COLO668 (cell line): ENCODE results near the gene PPP3CA.
"Not testable (repeated sequence)": the region's sequence is repeated elsewhere in the genome, so short reads cannot be mapped to it uniquely, and the experiment has no call there.

Experiments
- DNase-seq: peaks from one replicate; lab custom pipeline; 2025; ENCODE audit not compliant: unreplicated experiment; lab: John Stamatoyannopoulos, UW

The PPP3CA gene

GRCh38 chr4:101258883-101259282 is 88.4 kb downstream of the PPP3CA start:
- DNase-seq = no peak

DNA sequence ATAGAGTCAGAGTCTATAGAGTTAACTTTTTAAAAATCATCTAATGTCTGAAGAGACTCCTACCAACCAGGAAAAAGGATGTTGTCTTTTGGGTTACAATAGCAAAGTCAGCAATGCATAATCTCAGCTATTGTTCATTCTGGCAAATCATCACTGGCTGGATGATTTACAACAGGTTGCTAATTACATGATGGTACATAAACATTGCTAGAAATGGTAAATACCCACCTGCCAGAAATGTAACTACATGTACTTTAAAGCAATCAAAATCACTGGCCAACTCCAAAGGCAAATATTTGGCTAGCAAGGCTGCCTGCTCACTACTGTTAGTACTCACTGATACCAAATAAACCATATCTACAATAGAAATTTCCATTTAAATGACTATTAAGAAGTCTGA is 91.1 kb downstream of the PPP3CA start:
- peak; percentile 49 for DNase-seq

DNA sequence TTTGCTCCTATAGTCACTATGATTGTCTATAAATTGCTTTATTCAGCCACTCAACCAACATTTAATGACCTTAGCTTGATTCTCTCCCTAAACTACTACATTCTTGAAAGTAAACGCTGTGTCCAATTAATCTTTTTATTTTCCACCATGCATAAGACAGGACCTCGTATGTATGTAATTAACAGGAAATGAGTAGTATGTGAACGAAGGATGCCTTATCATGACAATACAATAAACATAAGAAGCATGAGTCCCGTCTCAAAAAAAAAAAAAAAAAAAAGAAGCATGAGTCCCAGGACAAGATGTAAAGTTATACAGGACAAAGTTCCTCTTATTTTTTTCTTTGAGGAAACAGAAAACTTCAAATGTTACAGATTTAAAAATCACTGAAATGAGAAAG is 92.5 kb downstream of the PPP3CA start:
- no peak for DNase-seq

DNA sequence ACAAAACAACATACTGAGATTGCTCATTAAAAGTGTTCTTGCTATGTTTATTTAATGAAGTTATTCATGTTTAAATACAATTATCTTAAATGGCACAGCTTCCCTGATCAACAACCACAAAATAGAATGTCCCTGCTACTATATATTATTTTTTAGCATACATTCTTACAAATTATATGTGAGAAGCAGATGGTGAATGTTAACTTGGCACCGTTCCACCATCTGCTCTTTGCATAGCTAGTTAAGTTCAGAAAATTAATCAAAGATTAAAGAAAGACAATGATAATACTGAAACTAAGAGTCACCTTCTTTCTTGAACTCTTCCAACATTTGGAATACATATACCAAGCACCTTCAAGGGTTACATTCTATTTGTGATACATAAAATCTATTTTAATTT is 94.2 kb downstream of the PPP3CA start:
- DNase-seq = peak; percentile 4

- no peak for DNase-seq
These were observed 94.6 kb downstream of the PPP3CA start for GRCh38 chr4:101252721-101253120.

DNA sequence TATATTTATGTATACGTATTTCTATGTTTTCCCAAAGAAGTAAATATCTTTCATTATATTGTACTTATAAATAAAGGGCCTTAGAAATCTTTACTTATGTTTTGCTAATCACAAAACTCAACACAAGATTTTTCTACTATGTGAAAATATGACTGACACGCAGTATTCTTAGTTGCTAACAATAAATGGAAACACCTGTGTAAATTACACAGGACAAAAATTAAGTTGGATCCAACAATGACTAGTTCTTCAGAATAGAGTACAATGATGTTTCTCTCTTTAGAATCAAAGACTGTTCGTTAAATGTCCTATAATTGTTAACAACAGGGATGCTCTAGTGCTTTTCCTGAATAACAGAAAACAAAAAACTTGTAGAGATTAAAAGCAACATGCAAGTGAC is 96.1 kb downstream of the PPP3CA start:
- no peak for DNase-seq

GRCh38 chr4:101244349-101244748 is 103.0 kb downstream of the PPP3CA start:
- no peak for DNase-seq

- no peak for DNase-seq
These were observed 104.9 kb downstream of the PPP3CA start for GRCh38 chr4:101242441-101242840.

DNA sequence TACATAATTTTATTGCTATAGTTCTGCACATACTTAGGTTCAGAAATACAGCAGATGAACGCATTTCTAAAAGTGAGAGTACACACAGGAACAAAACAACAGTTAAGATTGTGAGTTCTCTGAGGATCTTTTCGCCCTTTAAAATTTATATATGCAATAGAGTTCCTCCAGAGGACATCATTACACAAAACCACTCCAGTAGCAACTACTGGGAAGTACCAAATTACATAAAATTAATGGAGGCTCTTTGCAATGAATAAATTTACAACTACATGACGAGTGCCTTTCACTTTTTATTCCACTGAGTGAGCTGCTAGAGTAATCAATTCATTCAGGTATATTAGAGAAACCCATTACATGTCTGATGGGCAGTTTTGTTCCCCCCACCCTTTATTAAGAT is 107.2 kb downstream of the PPP3CA start:
- no peak for DNase-seq

- DNase-seq = no peak
These were observed 107.7 kb downstream of the PPP3CA start for GRCh38 chr4:101239665-101240064.

- DNase-seq = no peak
These were observed 108.6 kb downstream of the PPP3CA start for GRCh38 chr4:101238706-101239105.

DNA sequence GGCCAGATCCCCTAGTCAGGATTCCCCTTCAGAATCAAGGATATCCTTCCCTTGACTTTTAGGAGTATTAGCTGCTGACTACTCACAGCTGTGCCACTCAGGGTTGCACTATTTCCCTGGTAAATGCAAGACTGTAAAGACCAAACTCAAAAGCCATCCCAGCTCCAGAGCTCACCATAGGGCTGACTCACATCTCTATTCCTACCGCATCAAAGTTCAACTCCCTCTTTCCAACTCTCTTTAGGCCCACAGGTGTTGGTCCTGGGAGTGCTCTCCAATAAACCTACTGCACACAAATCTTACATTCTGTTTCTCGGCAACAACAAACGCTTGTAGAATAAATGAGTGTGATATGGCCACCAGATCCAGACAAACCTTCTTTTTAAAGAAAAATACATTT is 109.6 kb downstream of the PPP3CA start:
- no peak for DNase-seq

- no peak for DNase-seq
These were observed 111.2 kb downstream of the PPP3CA start for GRCh38 chr4:101236097-101236496.

DNA sequence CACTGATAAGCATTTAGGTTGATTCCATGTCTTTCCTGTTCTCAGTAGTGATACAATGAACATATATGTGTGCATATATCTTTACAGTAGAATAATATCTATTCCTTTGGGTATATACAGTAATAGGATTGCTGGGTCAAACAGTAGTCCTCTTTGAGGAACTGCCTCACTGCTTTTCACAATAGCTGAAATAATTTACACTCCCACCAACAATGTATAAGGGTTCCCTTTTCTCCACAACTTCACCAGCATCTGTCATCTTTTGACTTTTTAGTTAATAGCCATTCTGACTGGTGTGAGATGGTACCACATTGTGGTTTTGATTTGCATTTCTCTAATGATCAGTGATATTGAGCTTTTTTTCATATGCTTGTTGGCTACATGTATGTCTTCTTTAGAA is 113.2 kb downstream of the PPP3CA start:
- not testable (repeated sequence) for DNase-seq

GRCh38 chr4:101232074-101232776 is 115.1 kb downstream of the PPP3CA start:
- DNase-seq = no peak

DNA sequence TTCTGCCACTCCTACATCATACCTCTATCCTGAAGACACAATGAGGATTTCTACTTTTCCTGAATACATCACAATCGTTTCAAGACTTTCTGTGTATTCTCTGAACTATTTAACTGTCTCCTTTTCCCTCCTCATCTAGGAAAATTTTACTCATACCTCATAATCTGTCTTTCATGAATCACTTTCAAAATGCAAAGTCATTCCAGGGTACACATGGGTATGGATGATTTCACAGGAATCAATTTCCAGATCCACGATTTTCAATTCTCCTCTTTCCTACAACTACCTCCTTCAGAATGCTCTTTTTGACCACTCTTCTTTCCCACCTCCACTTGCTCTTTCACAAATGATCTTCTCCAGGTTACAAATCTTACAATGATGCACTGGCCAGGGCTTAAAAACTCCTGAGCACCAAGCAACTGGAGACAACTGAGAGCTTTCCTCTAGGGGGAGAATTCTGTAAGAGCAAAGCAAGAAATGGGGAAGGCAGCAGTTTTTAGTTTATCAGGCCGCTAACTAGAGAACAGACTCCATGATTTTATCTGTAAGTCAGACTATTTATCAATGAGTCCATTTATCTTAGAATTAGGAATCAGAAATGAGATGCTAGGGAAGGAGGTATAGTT is 116.4 kb downstream of the PPP3CA start:
- no peak for DNase-seq

DNA sequence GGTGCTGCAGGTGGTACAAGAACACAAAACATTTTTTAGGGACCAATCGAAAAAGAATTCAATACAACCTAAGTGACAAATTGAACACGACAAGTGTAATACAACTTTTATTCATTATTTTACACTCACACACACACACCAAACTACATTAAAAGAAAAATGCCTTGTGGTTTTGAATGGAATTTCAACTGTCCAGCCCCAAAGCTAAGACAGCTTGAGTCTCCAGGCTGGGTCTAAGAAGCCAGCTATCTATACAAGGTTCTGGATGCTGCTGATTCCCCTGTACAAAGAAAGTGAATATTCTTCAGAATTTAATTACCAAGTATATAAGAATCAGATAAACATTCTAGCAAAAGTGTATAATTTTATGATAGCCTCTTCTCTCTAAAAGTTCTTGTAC is 118.2 kb downstream of the PPP3CA start:
- no peak for DNase-seq

GRCh38 chr4:101227715-101228114 is 119.6 kb downstream of the PPP3CA start:
- no peak for DNase-seq

DNA sequence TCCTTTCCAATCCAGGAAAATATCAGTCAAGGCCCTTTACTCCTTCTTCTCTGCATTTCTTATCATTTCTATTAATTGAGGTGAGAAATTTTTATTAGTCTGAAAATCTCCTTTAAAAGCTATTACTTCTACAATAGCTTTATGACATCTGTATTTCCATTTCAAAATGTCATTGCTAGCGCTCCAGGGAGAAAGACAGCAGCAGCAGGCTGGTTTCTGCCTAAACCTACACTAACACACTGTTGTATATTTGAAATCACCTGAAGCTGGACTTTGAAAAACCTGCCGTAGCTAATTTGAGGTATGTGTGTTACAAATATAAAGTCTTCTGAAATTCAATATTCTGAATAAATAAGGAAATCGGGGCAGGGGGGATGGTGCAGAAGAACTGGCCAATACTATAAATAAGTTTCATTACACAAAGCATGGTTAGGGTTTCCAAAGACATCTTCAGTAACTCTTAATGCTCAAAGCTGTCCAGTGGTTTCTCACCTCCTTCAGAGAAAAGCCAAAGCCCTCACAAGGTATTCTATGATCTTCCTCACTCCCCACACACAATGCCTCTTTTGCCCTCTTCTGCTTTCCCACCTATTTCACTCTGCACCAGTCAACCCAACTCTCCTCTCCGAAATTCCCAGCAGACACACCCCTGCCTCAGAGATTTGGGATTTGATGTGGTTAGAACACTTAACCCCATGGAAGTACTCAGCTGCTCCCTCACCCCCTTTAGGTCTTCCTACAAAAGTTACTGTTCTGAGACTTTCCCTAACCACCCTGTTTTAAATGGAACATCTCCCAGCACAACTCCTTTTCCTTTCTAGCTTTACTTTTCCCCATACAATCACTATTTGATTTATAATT is 122.7 kb downstream of the PPP3CA start:
- DNase-seq = no peak

GRCh38 chr4:101222156-101222845 is 125.0 kb downstream of the PPP3CA start:
- no peak for DNase-seq

DNA sequence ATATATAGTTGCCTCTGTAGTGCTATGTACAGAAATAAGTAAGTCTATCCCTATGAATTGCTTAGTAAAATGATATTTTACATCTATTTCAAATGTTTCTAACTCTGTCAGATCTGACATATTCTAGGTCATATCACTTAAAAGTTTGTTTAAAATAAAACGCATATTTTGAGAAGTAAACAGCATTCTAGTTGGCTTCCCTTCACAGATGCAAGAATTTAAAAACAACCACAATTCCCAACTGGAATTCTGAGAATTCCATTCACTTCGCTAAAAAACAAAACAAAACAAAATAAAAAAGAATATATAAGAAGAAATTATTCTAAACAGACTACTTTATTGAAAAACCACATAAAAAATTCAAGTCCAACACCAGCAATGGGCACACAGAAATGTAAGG is 126.0 kb downstream of the PPP3CA start:
- no peak for DNase-seq
